NCI-H1417 (cell line): ENCODE measurements around the gene RING1.

Source experiments
- DNase-seq, 3 experiments: peaks; one replicate each; lab custom pipeline; 2025; lab: John Stamatoyannopoulos, UW

RING1 gene

GRCh38 chr6:33208091-33208967 lies at the start of gene RING1:
TSS of gene RING1 (plus strand) at chr6:33208500. CDS start at chr6:33208823, 323 bp downstream.
- peak; percentile 62 to 81 (median 81) for DNase-seq

GRCh38 chr6:33160096-33160495 lies 48.2 kb upstream of the RING1 start:
- no peak for DNase-seq

- no peak for DNase-seq
These were observed 47.5 kb upstream of the RING1 start for GRCh38 chr6:33160728-33161344.

- DNase-seq = peak; percentile 55 to 62 (median 56)
These were observed 46.7 kb upstream of the RING1 start for GRCh38 chr6:33161354-33162331.

- no peak for DNase-seq
These were observed 44.8 kb upstream of the RING1 start for GRCh38 chr6:33163540-33163939.

GRCh38 chr6:33164176-33164575 lies 44.1 kb upstream of the RING1 start:
- no peak for DNase-seq

GRCh38 chr6:33164665-33165373 lies 43.5 kb upstream of the RING1 start:
- DNase-seq = no peak

- no peak for DNase-seq
These were observed 42.6 kb upstream of the RING1 start for GRCh38 chr6:33165581-33166258.

- DNase-seq = no peak
These were observed 41.9 kb upstream of the RING1 start for GRCh38 chr6:33166363-33166762.

- DNase-seq = no peak
These were observed 41.5 kb upstream of the RING1 start for GRCh38 chr6:33166811-33167210.

- no peak for DNase-seq
These were observed 40.7 kb upstream of the RING1 start for GRCh38 chr6:33167374-33168283.

GRCh38 chr6:33168284-33168601 lies 40.1 kb upstream of the RING1 start:
- DNase-seq = no peak

- no peak for DNase-seq
These were observed 39.7 kb upstream of the RING1 start for GRCh38 chr6:33168639-33169038.

GRCh38 chr6:33169291-33170175 lies 38.8 kb upstream of the RING1 start:
- DNase-seq = no peak

- DNase-seq = no peak
These were observed 37.9 kb upstream of the RING1 start for GRCh38 chr6:33170176-33171015.

- DNase-seq = no peak
These were observed 37.1 kb upstream of the RING1 start for GRCh38 chr6:33171016-33171879.
